ENCODE results near the gene GLRB. TPM values are rescaled to one million over a fixed set of nuclear protein-coding genes. Genes with fewer than 3 reads are reported as not detected.

The GLRB gene
- total RNA-seq, 1 experiment from 2014 or later = 5.1 TPM

DNA sequence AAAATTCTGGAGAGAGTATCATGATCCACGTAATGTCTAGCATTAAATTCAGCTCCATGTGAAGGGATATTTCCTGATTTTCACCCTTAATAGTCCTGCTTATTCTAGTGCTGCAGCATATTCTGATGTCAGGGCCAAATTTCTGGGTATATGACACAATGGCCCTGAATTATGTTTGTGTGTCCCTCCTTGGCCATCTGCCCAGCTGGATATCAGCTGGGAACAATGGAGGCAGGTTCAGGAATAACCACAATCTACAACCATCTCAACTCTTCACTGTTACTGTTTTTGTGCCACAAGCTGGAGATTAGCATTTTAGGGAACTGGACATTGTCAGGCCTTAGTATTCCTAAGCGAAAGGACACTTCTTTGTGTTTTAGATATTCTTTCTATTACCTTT is 3.5 kb downstream of the GLRB start:
- Histone ChIP-seq H3K36me3 (ENCODE audit: insufficient read depth, low read length, poor library complexity, severe bottlenecking) (no peaks in the 10 kb centered on the region), H3K27ac (ENCODE audit: low read depth, low read length, poor library complexity, severe bottlenecking) (no peak overlapping the region), H3K4me3 (ENCODE audit: low read depth, low read length, poor library complexity, severe bottlenecking) (no peak overlapping the region), H3K4me1 (ENCODE audit: insufficient read depth, low read length, poor library complexity, severe bottlenecking) (no peaks in the 10 kb centered on the region), H3K27me3 (replicated peaks; ENCODE audit: insufficient read depth, low read depth, low read length, poor library complexity) (no peaks in the 10 kb centered on the region), H3K9me3 (ENCODE audit: low read depth, low read length, poor library complexity, severe bottlenecking) (no peaks in the 10 kb centered on the region)
- ChIA-PET POLR2A (ENCODE audit: low non-redundant PET) (no interaction called here), CTCF (no interaction called here)
- intact Hi-C loops (cut with micrococcal nuclease; ENCODE audit: unreplicated experiment) = no loop called here
- TF ChIP-seq, protein P1, sequence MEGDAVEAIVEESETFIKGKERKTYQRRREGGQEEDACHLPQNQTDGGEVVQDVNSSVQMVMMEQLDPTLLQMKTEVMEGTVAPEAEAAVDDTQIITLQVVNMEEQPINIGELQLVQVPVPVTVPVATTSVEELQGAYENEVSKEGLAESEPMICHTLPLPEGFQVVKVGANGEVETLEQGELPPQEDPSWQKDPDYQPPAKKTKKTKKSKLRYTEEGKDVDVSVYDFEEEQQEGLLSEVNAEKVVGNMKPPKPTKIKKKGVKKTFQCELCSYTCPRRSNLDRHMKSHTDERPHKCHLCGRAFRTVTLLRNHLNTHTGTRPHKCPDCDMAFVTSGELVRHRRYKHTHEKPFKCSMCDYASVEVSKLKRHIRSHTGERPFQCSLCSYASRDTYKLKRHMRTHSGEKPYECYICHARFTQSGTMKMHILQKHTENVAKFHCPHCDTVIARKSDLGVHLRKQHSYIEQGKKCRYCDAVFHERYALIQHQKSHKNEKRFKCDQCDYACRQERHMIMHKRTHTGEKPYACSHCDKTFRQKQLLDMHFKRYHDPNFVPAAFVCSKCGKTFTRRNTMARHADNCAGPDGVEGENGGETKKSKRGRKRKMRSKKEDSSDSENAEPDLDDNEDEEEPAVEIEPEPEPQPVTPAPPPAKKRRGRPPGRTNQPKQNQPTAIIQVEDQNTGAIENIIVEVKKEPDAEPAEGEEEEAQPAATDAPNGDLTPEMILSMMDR (conservative IDR thresholded peaks at IDR 0.05; ENCODE audit: low read depth, low read length) = no peak
- no peak for TF ChIP-seq EZH2 (IDR thresholded peaks at IDR 0.05; ENCODE audit: borderline replicate concordance, low read depth, low read length, poor library complexity, severe bottlenecking)
- DNase-seq (ENCODE audit: low spot score) = no peak
- BruUV-seq (replicated peaks) = no TSS peak

DNA sequence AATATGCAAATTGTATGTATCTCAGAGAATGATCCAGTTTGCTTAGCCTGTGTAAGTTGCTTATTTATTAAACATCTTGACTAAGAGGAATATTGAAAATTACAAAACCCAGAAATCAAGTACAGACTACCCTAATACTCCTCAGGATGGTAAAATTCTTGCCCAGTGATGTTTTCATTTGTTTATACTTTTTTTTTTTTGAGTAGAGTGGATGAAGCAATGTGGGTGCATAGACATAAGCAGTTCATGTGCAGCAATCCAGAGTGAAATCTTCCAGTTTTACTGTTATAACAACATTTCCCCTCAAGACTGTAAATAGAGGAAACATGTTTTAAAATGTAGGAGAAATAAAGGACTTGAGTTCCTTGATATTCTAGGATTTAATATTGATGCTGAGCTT is 4.7 kb downstream of the GLRB start:
- Histone ChIP-seq H3K27me3 (replicated peaks; ENCODE audit: insufficient read depth, low read depth, low read length, poor library complexity) (no peaks in the 10 kb centered on the region), H3K9me3 (ENCODE audit: low read depth, low read length, poor library complexity, severe bottlenecking) (no peaks in the 10 kb centered on the region), H3K4me1 (ENCODE audit: insufficient read depth, low read length, poor library complexity, severe bottlenecking) (no peaks in the 10 kb centered on the region), H3K27ac (ENCODE audit: low read depth, low read length, poor library complexity, severe bottlenecking) (no peak overlapping the region), H3K4me3 (ENCODE audit: low read depth, low read length, poor library complexity, severe bottlenecking) (no peak overlapping the region), H3K36me3 (ENCODE audit: insufficient read depth, low read length, poor library complexity, severe bottlenecking) (no peaks in the 10 kb centered on the region)
- ChIA-PET POLR2A (ENCODE audit: low non-redundant PET) (no interaction called here), CTCF (no interaction called here)
- intact Hi-C loops (cut with micrococcal nuclease; ENCODE audit: unreplicated experiment) = no loop called here
- no peak for DNase-seq (ENCODE audit: low spot score)
- BruUV-seq (replicated peaks) = no TSS peak
- TF ChIP-seq EZH2 (IDR thresholded peaks at IDR 0.05; ENCODE audit: borderline replicate concordance, low read depth, low read length, poor library complexity, severe bottlenecking) = no peak
- TF ChIP-seq, protein P1 (conservative IDR thresholded peaks at IDR 0.05; ENCODE audit: low read depth, low read length) = no peak

DNA sequence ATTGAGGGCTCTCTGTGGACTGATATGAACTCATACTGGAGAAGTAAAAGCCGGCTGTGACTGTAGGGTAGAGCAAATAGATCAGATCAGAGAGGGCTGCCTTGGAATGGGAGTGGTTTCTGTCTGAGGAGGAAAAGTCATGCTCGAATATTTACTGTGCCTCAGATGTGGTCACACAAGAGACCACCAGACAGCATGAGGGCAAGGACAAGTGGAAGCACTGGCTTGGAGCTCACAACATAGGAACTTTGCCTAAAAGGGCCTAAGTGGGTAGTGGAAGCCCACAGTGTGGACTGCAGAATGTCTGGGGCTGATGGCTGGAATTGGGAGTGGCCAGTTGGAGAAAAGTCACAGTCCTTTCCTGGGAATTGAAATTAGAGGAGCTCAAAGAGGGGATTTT is 19.8 kb downstream of the GLRB start:
- no peak overlapping the region for H3K4me3 ChIP-seq (ENCODE audit: low read depth, low read length, poor library complexity, severe bottlenecking)
- DNase-seq (ENCODE audit: low spot score) = no peak
- no peaks in the 10 kb centered on the region for H3K9me3 ChIP-seq (ENCODE audit: low read depth, low read length, poor library complexity, severe bottlenecking)
- no peak overlapping the region for H3K27ac ChIP-seq (ENCODE audit: low read depth, low read length, poor library complexity, severe bottlenecking)
- intact Hi-C loops (cut with micrococcal nuclease; ENCODE audit: unreplicated experiment) = no loop called here
- BruUV-seq (replicated peaks) = no TSS peak
- H3K4me1 ChIP-seq (ENCODE audit: insufficient read depth, low read length, poor library complexity, severe bottlenecking) = no peaks in the 10 kb centered on the region
- ChIA-PET POLR2A (ENCODE audit: low non-redundant PET) (no interaction called here), CTCF (no interaction called here)
- no peak for TF ChIP-seq EZH2 (IDR thresholded peaks at IDR 0.05; ENCODE audit: borderline replicate concordance, low read depth, low read length, poor library complexity, severe bottlenecking)
- TF ChIP-seq, protein P1 (conservative IDR thresholded peaks at IDR 0.05; ENCODE audit: low read depth, low read length) = no peak
- no peaks in the 10 kb centered on the region for H3K27me3 ChIP-seq (replicated peaks; ENCODE audit: insufficient read depth, low read depth, low read length, poor library complexity)
- H3K36me3 ChIP-seq (ENCODE audit: insufficient read depth, low read length, poor library complexity, severe bottlenecking) = no peaks in the 10 kb centered on the region

All from A673 (cell line).